CD14-positive monocyte (primary cell): ENCODE data around the gene NR0B2. TPM values are rescaled to one million over a fixed set of nuclear protein-coding genes. Genes with fewer than 3 reads are reported as not detected.

Experiments used
- polyA plus RNA-seq, 3 donors: library from polyadenylated mRNA; depleted of rRNA in 1 of 3; unstranded in 2 of 3; stranded (reverse) in 1 of 3; fragments of 300-500 nt in 2 of 3; fragments of >200 nt in 1 of 3; fragmentation: Illumina TruSeq in 2 of 3; gene quantifications; 1 replicate in 2 of 3; 2 replicates in 1 of 3; pipeline ENCODE4 v1.2.3, GENCODE V29; 2012 to 2021

NR0B2 gene
- polyA plus RNA-seq, 3 donors, result not detected

Other genes with a start within 250 kb of the NR0B2 start
- gene ARID1A, start 218.0 kb downstream of the NR0B2 start, polyA plus RNA-seq, result 10 to 100 TPM in 1 of 3 donors, 1 to 10 TPM in 2; 6.6 to 84.4 (median 9.5) TPM
- gene PIGV, start 126.0 kb downstream of the NR0B2 start, polyA plus RNA-seq, result 1 to 10 TPM; 5.7 to 9.5 (median 8.3) TPM
- 10 to 100 TPM in 1 of 3 donors, 1 to 10 TPM in 2; 3.1 to 46.6 (median 6.0) TPM for gene ZDHHC18, start 87.3 kb downstream of the NR0B2 start, polyA plus RNA-seq
- gene SFN, start 50.8 kb downstream of the NR0B2 start, polyA plus RNA-seq, result under 1 TPM in 1 of 3 donors, not detected in 2; 0.36 TPM
- gene GPN2, start 23.7 kb downstream of the NR0B2 start, polyA plus RNA-seq, result 10 to 100 TPM in 1 of 3 donors, 1 to 10 TPM in 2; 8.3 to 15.9 (median 9.6) TPM
- gene GPATCH3, start 13.5 kb downstream of the NR0B2 start, polyA plus RNA-seq, result 10 to 100 TPM in 2 of 3 donors, 1 to 10 TPM in 1; 8.2 to 11.8 (median 10.7) TPM
- gene NUDC, start 7.8 kb upstream of the NR0B2 start, polyA plus RNA-seq, result 10 to 100 TPM; 28.3 to 58.3 (median 47.4) TPM
- not detected for gene KDF1, start 46.5 kb upstream of the NR0B2 start, polyA plus RNA-seq
- 1 to 10 TPM in 1 of 3 donors, under 1 TPM in 2; 0.55 to 2.8 (median 0.92) TPM for gene TRNP1, start 79.7 kb upstream of the NR0B2 start, polyA plus RNA-seq
- gene TENT5B, start 98.9 kb upstream of the NR0B2 start, polyA plus RNA-seq, result 1 to 10 TPM in 1 of 3 donors, under 1 TPM in 2; 0.27 to 1.1 (median 0.58) TPM
- 10 to 100 TPM in 1 of 3 donors, 1 to 10 TPM in 2; 4.5 to 14.2 (median 4.6) TPM for gene SLC9A1, start 241.2 kb upstream of the NR0B2 start, polyA plus RNA-seq